Activated T-cell treated with anti-CD3 and anti-CD28 coated beads, Interleukin-2, amount 50 U/mL, for 1 hour (primary cell): ENCODE data around the gene CNKSR1.

Source experiments
- DNase-seq: peaks from one replicate; pipeline ENCODE4 v3.0.0-alpha.2; 2020

Gene CNKSR1, protein sequence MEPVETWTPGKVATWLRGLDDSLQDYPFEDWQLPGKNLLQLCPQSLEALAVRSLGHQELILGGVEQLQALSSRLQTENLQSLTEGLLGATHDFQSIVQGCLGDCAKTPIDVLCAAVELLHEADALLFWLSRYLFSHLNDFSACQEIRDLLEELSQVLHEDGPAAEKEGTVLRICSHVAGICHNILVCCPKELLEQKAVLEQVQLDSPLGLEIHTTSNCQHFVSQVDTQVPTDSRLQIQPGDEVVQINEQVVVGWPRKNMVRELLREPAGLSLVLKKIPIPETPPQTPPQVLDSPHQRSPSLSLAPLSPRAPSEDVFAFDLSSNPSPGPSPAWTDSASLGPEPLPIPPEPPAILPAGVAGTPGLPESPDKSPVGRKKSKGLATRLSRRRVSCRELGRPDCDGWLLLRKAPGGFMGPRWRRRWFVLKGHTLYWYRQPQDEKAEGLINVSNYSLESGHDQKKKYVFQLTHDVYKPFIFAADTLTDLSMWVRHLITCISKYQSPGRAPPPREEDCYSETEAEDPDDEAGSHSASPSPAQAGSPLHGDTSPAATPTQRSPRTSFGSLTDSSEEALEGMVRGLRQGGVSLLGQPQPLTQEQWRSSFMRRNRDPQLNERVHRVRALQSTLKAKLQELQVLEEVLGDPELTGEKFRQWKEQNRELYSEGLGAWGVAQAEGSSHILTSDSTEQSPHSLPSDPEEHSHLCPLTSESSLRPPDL

DNA sequence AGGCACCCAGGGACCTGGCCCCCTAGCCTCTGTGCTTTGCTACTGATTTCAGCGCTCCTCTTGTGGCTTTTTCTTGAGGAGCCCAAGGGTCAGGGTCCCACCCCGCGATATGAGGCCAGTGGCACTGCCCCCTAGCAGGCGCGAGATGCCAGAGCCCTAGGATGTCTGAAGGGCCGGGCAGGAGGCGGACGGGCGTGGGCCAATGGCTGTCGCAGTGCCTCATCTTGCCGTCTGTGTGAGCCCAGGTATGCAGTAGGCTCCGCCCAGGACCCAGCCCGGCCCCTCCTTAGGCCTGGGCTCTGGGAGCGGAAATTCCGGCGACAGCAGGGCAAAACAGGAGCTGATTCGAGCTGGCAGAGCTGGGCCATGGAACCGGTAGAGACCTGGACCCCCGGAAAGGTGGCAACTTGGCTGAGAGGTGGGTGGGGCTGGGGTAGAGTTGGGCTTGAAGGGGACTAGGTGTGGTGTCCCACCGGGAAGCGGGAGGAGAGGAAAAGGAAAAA lies at the start of gene CNKSR1:
TSS of gene CNKSR1 (plus strand) at position 310 of the 503 bp plus-strand sequence. CDS start at position 367, 57 bp downstream.
- DNase-seq: no peak

DNA sequence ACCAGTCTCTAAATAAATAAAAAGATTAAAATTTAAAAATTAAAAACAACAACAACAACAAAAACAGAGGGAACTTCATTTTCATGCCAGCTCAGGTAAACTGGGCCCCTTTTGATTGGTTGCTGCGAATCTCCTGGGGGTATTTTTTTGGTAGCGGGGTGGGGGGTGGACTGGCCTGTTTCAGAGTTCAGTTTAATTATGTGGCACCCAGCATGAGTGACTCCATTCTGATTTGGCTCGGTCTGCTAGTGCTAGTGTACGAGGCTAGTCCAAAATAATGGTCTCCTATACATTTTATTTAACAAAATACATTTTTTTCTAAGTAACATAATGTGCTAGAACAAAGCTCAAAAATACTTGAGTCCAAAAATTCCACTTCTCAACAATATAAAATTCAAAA lies 47.5 kb upstream of the CNKSR1 start:
- no peak for DNase-seq

DNA sequence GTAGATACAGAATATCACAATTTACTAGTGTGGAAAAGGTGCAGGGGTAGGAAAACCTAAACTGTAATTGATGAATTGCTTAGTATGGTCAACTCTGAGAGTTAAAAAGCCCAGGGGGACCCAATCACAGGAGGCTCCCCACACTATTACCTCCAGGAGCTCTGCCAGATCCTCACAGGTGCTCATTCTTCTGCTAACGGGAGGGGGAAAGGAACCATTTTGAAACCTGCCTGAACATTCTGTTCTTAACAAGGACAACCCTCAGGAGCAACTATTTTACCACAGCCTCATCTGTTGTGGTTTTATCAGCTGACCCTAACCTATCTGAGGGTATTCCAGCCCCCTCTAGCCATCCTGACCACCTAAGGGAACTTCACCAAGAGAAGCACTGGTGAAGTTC lies 46.6 kb upstream of the CNKSR1 start:
- DNase-seq: no peak

DNA sequence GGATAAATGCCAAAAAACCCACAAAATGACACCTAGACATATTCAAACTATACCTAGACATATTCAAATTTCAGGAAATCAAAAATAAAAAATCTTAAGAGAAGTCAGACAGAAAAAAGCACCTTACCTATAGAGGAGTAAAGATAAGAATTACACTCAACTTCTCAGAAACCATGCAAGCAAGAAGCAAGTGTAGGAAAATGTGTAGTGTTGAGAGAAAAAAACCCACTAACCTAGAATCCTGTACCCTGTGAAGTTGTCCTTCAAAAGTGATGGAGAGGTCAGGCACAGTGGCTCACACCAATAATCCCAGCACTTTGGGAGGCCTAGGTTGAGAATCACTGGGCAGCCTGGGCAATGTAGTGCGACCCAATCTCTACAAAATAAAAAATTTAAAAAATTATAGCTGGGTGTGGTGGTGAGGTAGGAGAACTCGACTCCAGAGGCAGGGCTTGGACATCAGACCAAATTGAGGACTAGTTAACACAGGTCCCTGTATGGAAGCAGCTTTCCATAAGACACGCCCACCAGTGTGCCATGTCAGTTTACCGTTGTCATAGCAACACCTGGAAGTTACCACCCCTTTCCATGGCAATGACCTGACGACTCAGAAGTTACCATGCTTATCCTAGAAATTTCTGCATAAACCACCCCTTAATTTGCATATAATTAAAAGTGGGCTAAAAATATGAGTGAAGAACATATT lies 45.0 kb upstream of the CNKSR1 start:
- no peak for DNase-seq

DNA sequence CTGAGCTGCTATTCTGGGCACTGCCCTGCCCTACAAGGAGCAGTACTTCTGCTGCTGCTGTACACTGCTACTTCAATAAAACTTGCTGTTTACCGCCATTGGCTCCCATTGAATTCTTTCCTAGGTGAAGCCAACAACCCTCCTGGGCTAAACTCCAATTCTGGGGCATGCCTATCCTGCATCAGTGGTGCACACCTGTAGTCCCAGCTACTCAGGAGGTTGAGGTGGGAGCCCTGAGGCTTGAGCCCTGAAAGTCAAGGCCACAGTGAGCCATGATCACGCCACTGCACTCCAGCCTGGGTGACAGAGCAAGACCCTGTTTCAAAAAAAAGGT lies 44.5 kb upstream of the CNKSR1 start:
- no peak for DNase-seq

DNA sequence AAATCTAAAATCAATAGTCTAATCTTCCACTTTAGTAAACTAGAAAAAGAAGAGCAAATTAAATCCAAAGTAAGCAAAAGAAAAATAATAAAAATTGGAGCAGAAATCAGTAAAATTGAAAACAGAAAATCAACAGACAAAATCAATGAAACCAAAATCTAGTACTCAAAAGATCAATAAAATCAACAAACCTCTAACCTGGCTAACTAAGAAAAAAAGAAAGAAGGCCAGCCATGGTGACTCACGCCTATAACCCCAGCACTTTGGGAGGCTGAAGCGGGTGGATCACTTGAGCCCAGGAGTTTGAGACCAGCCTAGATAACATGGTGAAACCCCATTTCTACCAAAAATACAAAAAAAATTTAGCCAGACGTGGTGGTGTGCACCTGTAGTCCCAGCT lies 42.8 kb upstream of the CNKSR1 start:
- no peak for DNase-seq

DNA sequence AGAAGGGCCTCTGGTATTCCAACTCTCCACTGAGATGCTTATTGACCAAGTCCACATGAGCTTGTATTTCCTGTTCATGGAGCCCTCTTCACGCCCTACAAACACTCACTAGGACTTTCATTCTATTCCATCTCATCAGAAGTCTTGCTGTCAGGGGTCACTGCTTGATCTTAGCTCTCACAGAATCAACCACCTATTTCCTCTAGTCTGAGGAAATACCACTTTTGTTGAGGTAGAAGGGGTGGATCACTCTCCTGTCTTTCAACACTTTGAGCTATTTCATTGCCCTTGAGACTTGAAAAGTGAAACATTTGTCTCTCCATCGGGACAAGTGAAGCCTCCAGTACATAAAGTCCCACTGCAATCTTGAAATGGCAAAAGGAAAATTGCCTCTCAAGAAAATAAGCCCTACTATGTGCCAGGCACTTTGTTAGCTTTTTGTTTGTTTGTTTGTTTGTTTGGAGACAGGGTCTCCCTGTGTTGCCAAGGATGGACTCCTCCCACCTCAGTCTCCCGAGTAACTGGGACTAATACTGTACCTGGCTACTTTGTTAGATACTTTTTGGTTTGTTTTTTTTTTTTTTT lies 38.2 kb upstream of the CNKSR1 start:
- DNase-seq: no peak

DNA sequence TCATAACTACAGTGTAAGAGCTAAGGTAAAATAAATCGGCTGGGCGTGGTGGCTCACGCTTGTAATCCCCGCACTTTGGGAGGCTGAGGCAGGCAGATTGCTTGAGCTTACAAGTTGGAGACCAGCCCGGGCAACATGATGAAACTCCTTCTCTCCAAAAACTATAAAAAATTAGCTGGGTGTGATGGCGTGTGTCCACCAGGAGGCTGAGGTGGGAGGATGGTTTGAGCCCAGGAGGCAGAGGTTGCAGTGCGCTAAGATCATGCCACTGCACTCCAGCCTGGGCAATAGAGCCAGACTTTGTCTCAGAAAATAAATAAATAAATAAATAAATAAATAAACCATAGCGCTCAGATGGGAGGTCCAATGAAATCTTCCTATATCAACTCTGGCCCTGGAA lies 35.1 kb upstream of the CNKSR1 start:
- DNase-seq: no peak

DNA sequence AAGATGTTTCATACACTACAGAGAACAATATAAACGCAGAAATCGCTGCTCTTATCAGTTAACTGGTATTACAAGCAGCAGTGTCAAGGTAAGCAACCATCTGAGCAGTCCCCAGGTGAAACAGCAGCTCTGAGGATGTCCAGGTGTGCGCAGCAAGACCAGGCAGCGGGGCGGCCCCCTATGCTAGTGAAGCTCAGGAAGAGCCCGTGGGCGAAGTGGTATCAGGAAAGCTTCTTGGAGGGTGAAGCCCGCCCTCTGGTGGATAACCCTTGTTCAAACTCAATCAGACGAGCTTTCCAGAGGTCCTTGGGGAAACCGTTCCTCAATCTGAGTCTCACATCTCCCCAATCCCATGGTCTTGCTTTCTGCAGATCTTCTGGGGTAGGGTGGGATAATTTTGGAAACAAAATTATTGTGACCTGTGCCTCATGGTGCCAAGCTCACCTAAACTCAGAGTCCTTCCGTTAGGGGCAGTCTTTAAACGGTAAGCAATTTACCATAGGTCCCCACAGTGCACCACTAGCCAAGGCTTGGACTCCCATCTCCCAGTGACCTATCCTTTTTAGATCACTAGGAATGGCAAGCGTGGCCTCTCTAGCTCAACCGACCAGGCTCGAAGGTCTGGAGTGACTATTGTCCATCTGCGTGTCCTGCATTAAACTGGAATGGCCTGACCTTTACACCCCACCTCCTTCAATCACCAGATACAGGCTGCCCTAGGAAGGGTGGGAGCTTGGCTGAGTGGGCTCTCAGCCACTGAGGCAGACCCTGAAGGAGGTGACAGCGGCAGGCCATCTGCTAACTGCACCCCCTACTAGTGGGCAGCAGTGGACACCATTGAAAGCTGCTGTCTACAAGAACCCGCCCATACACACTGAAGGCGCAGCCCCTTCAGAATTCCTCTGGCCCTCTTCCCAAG lies 32.0 kb upstream of the CNKSR1 start:
- DNase-seq: peak; percentile 74

DNA sequence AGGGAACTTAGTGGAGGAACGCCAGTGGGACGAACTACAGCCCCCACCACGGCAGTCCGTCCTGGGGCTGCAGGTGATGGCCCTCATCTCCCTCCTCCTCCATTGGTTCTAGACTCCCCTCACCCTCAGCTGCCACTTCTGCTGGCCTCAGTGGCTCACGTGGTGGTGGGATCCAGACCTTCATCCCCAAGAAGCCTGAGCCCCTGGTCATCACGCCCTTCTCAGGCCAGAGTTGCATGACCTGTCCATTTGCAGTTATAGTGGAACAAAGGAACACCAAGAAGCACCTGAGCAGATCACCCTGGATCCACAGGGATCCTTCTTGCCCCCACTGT lies 31.4 kb upstream of the CNKSR1 start:
- DNase-seq: no peak

DNA sequence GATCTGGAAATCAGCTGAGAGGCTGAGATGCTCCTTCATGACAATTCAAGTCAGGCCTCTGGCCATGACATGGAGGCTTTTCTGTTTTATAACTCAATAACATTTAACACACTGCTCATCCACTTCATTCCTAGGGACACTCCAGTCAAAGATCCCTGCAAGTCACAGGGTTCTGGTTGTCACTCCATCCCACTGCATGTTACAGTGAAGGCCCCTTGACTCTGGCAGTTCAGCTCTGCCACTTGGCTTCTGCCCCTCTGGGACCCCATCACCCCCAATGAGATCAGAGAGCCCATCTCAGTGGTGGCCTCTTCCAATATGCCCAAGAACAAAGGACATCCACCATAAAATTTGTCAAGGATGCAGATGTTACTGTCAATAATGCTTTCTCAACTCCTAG lies 28.4 kb upstream of the CNKSR1 start:
- no peak for DNase-seq

DNA sequence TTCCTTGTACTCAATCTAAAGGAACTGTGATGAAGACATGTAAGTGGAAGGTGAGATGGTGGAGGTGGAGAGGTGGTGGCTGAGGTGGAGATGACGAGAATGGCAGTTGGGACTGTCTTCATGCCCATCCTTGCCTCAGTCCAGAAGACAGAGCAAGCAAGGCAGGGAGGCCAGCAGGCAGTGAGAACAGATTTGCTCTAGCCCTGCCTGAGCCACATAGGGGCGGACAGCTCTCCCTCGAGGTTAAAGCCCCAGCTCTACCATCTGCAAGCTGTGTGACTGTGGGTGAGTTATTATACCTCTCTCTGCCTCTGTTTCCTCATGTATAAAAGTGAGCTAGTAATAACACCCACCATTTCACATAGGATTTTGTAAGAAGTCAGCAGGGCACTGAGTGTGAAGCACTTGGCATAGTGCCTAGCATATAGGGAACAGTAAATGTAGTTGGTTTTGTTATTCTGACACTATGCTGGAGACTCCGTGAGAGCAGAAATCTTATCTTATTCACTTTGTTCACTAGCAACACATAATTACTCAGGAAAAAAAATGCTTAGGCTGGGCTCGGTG lies 23.2 kb upstream of the CNKSR1 start:
- no peak for DNase-seq

DNA sequence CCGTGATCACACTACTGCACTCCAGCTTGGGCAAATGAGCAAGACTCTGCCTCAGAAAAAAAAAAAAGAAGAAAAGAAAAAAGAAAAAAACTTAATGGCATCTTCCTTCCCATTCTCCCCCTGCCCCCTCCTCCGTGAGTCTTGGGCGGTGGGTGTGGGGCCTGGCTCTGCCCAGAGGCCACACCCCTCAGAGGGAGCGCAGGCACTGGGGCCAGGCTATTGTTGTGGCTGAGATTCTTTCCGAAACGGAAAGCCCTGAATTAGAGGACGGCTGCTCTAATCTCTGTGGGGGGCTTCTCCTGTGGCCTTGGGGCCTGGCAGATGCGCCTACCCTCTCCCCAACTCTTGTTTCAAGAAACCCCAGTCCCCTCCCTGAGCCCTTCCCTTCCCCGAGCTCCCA lies 22.5 kb upstream of the CNKSR1 start:
- no peak for DNase-seq

DNA sequence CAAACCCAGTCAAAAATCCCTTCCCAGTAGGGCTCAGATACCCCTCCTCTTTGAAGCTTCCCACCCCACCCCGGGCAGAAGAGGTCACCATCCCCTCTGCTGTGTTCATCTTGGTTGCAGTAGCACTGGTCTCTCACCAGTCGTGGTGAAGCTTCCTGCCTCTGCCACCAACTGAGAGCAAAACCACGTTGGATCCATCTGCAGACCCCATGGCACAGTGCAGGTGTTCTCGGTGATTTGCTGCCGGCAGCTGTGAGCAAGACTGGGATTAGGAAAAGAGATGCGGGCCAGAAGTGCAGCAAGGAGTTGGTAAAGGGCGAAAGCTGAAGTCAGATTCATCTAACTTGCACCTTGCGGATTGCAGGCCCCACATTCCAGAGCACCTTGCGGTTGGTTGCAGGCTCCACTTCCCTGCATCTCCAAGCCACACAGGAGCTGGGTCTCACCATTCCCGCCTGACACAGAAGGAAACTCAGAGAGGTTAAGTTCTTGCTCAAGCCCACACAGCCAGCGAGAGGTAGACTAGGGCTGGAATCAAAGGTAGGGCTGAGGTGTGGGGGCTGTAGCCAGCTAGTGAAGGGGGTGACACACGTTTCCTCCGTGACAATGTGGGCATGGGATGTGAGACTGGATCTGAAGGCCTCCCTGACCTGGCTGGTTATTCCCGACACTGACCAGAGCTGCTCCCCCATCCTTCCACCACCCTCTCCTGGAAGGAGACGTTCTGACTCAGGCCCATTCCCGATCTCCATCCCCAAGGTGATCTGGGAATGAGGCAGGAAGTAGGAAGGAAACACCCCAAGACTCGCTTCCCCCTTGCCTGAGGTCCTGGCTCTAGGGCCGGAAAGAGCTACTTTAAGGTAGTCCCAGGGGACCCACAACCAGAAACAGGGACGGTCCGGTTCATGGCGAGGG lies 21.7 kb upstream of the CNKSR1 start:
- DNase-seq: no peak

DNA sequence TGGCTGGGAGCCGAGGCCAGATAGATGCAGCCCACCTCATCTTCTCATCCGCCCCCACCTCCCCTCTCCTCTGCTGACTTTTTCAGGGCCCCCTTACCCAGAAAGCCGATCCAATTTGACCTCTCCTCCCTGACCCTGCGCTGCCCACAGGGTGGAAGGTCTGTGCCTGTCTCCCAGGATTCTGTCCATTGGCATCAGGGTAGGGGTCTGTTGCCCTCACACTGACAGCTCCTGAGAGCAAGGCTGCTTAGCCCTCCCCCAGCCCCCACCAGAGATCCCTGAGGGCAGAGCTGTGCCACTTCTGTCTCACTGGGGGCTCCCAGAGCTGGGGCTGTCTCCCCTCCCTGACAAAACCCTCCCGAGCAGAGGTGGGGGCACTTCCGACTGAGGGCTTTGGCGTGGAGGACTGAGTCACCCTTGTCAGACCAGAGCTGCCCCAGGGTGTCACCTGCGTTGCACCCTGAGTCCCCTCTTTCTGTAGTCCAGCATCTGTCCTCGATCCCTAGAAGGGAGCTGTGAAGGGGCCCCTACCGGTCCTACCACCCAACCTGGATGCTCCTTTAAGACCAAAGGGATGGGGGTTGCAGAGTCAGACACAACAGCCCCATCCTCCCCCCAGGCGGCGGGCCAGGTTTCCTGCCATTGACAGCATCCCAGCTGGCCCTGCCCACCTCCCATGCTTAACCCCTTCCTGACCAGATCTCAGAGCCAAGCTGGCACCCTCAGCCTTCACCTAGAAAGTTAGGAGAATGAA lies 20.8 kb upstream of the CNKSR1 start:
- no peak for DNase-seq

DNA sequence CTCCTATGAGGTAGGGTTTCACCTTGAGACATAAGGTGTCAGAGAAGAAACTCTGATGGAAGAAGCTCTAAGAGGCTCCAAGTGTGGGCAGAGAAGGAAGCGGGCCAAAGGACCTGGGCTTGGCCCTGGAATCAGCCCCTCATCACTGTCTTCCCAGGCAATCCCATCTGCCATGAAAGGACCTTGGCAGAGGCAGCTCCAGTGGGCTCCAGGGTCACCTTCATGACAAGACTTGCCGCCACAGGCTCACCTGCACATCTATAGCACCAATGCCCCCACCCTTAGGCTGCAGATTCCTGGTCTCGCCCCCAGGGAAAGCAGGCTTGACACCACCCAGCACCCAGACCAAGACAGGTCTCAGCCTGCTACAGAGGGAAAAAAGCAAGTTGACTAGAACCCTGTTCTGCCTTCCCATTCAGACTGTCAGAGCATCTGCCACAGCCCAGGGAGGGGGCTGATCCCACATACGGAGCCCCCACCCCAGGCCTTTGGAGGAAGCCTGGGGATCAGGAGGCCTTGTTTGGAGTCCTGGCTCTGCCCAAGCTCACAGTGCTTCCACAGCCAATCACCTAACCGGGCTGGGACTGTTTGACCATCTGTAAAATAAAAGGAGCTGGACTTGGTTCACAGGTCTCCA lies 18.9 kb upstream of the CNKSR1 start:
- no peak for DNase-seq

DNA sequence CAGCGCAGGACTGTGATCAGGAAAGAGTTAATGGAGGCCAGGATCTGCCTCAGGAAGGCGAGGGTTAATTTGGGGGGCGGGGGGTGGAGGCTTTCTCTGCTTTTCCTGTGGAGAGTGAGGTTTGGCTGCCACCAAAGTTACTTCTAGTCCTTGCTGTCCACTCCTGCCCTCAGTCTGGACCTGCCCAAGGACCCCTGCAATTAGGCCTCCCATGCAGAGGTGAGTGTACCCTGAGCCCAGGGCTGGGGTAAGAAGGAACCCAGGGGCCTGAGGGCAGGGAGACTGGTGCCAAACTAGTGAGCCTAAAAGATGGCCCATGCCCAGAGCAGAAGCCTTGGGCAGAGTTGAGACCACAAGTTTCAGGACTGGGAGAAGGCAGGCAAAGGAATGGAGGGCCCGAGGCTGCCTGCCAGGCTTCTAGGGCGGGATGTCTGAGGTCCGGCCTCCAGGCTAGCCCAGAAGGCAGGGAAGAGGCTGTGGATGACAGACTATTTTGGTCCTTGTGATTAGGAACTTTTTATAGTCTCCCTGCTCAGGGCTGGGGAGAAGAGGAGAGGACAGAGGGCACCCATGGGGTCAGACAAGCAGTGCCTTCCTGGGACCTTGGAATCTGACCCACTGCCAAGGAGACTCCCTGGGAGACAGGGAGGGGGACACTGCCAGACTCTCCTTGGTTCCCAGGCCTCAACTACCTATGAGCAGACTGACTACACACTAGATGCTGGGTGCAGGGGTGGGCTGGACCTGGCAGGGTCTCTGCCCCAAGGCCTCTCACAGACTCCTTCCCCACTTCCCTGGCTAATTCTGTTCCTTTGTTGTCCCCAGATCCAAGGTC lies 18.2 kb upstream of the CNKSR1 start, which contains the start of gene FAM110D:
TSS of gene FAM110D (plus strand) at position 172 of the 835 bp plus-strand sequence. CDS start 2,213 bp downstream, outside the sequence.
- no peak for DNase-seq

DNA sequence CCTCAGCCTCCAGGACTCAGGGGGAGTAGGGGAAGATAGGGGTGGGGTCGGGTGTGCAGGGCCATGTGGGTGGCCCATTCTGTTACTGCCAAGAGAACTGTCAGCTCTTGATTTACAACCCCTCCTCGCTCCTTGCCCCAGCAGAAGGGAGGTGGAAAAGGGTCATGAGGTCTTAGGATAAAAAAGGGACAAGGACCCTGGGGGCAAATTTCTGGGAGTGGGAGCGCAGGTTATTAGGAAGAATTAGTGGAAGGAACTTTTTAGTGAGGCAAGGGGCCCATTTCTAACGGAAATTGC lies 17.6 kb upstream of the CNKSR1 start:
- DNase-seq: no peak
